HG03442 (cell line): ENCODE measurements around the gene NF1.
"Not testable (repeated sequence)": the region's sequence is repeated elsewhere in the genome, so short reads cannot be mapped to it uniquely, and the experiment has no call there.

Experiments
- ATAC-seq: cut with Tn5 transposase; IDR thresholded peaks from one replicate; pipeline ENCODE4 v1.9.1; 2021; ENCODE audit warnings: mild to moderate bottlenecking, moderate library complexity; ENCODE audit not compliant: unreplicated experiment

Gene NF1

GRCh38 chr17:31130286-31131224 is 35.8 kb downstream of the NF1 start:
- ATAC-seq: no peak

- no peak for ATAC-seq
Observed at GRCh38 chr17:31131299-31131698, 36.5 kb downstream of the NF1 start.

GRCh38 chr17:31132977-31133376 is 38.2 kb downstream of the NF1 start:
- ATAC-seq: no peak

GRCh38 chr17:31134576-31134975 is 39.8 kb downstream of the NF1 start:
- no peak for ATAC-seq

- ATAC-seq: no peak
Observed at GRCh38 chr17:31136319-31136718, 41.5 kb downstream of the NF1 start.

GRCh38 chr17:31140111-31140510 is 45.3 kb downstream of the NF1 start:
- ATAC-seq: no peak

GRCh38 chr17:31144428-31144827 is 49.7 kb downstream of the NF1 start:
- ATAC-seq: no peak

- no peak for ATAC-seq
Observed at GRCh38 chr17:31144836-31145235, 50.1 kb downstream of the NF1 start.

GRCh38 chr17:31147507-31148202 is 52.9 kb downstream of the NF1 start:
- ATAC-seq: no peak

GRCh38 chr17:31148205-31148604 is 53.4 kb downstream of the NF1 start:
- no peak for ATAC-seq

- ATAC-seq: no peak
Observed at GRCh38 chr17:31152271-31152670, 57.5 kb downstream of the NF1 start.

- no peak for ATAC-seq
Observed at GRCh38 chr17:31155208-31155810, 60.5 kb downstream of the NF1 start.

- no peak for ATAC-seq
Observed at GRCh38 chr17:31156326-31156725, 61.5 kb downstream of the NF1 start.

GRCh38 chr17:31156864-31157263 is 62.1 kb downstream of the NF1 start:
- ATAC-seq: not testable (repeated sequence)

- ATAC-seq: no peak
Observed at GRCh38 chr17:31158746-31159377, 64.1 kb downstream of the NF1 start.

GRCh38 chr17:31163091-31163781 is 68.5 kb downstream of the NF1 start:
- ATAC-seq: no peak

GRCh38 chr17:31167111-31167510 is 72.3 kb downstream of the NF1 start:
- no peak for ATAC-seq

- no peak for ATAC-seq
Observed at GRCh38 chr17:31171701-31172100, 76.9 kb downstream of the NF1 start.

GRCh38 chr17:31172388-31172787 is 77.6 kb downstream of the NF1 start:
- no peak for ATAC-seq

- ATAC-seq: no peak
Observed at GRCh38 chr17:31174215-31174614, 79.4 kb downstream of the NF1 start.

- no peak for ATAC-seq
Observed at GRCh38 chr17:31175237-31175636, 80.5 kb downstream of the NF1 start.
